Sigmoid colon (tissue), 4 donors: ENCODE data around the gene TSPAN9.

Experiments used
- EP300 ChIP-seq, 4 donors: sonication (generic); formaldehyde crosslinking; IDR thresholded peaks; one replicate each; pipeline ENCODE4 v1.6.1; 2017; ENCODE audit warnings: antibody characterized with exemption in 4 of 4
- POLR2A ChIP-seq, 2 donors: fragments of 450-650 bp; IDR thresholded peaks; one replicate each; pipeline ENCODE4 v1.6.1; 2016; ENCODE audit warnings: antibody characterized with exemption in 2 of 2, mild to moderate bottlenecking in 2 of 2, moderate library complexity in 2 of 2
- POLR2AphosphoS5 ChIP-seq, 4 donors: sonication (generic); formaldehyde crosslinking; IDR thresholded peaks; one replicate each; pipeline ENCODE4 v1.6.1; 2017; ENCODE audit warnings: antibody characterized with exemption in 4 of 4
- TF ChIP-seq, protein P1 (sequence below), 4 experiments: fragments of 450-650 bp in 3 of 4; fragments of 200-600 bp in 1 of 4; IDR thresholded peaks; one replicate each; pipeline ENCODE4 v1.5.1; 2016 to 2019; ENCODE audit warnings: antibody characterized with exemption in 4 of 4, mild to moderate bottlenecking in 3 of 4, moderate library complexity in 2 of 4

DNA sequence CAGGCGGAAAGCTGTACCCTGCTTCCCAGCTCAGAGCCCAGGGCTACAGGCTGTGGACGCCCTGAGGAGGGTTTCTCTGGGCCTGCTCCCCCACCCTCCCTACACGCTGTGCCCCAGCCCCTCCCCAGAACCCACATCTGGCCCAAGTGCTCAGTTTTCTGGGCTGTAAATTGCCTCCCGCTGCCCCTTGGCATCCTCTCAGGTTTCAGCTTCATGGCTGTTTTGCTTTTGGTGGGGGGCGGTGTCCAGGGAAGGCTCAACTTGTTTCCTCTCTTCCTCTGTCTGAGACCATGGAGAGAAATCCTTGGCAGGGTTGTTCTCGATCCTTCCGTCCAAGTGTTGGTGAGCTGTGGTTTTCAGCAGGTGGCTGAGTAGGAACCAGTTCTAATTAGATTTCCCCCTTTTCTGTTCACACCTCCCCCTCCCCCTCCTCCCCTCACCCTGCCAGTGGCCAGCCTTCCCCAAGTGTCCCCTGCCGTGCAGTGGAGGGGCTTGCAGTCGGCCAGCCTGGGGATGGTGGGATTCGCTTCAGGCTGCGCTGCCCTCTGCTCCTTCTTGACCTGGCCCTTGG is 61.8 kb downstream of the TSPAN9 start:
- TF ChIP-seq POLR2AphosphoS5 (IDR thresholded peaks at IDR 0.05), result no peak
- TF ChIP-seq, protein P1, sequence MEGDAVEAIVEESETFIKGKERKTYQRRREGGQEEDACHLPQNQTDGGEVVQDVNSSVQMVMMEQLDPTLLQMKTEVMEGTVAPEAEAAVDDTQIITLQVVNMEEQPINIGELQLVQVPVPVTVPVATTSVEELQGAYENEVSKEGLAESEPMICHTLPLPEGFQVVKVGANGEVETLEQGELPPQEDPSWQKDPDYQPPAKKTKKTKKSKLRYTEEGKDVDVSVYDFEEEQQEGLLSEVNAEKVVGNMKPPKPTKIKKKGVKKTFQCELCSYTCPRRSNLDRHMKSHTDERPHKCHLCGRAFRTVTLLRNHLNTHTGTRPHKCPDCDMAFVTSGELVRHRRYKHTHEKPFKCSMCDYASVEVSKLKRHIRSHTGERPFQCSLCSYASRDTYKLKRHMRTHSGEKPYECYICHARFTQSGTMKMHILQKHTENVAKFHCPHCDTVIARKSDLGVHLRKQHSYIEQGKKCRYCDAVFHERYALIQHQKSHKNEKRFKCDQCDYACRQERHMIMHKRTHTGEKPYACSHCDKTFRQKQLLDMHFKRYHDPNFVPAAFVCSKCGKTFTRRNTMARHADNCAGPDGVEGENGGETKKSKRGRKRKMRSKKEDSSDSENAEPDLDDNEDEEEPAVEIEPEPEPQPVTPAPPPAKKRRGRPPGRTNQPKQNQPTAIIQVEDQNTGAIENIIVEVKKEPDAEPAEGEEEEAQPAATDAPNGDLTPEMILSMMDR (IDR thresholded peaks at IDR 0.05), result no peak
- no peak for TF ChIP-seq POLR2A (IDR thresholded peaks at IDR 0.05)
- no peak for TF ChIP-seq EP300 (IDR thresholded peaks at IDR 0.05)
